ENCODE data around the gene TBC1D7. TPM values are rescaled to one million over a fixed set of nuclear protein-coding genes. Genes with fewer than 3 reads are reported as not detected.

The TBC1D7 gene
- total RNA-seq, 1 donor from 2014 or later = 35.4 TPM

DNA sequence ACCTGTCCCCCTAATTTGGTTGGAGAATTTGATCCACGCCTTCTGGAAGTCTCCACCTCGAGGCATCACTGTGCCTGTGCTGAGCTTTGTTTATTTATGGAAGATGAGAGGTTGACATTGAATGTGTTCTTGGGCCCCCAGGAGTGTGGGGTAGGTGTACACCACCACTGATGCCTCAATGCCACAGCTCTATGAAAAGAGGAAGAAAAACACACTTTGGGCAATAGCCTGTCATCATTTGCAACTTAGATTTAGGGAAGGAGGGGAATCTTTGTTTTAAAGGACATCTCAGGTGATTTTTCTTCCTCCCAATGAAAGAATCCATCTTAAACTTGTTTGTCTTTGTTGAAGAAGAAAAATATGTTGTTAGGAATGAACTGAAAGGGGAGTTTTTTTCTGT lies 42.6 kb downstream of the TBC1D7 start:
- no peak for DNase-seq (ENCODE audit: low read depth, low spot score)
- H3K27me3 Mint-ChIP-seq (ENCODE audit: low read depth) = no peaks in the 10 kb centered on the region
- TF ChIP-seq, protein P1, sequence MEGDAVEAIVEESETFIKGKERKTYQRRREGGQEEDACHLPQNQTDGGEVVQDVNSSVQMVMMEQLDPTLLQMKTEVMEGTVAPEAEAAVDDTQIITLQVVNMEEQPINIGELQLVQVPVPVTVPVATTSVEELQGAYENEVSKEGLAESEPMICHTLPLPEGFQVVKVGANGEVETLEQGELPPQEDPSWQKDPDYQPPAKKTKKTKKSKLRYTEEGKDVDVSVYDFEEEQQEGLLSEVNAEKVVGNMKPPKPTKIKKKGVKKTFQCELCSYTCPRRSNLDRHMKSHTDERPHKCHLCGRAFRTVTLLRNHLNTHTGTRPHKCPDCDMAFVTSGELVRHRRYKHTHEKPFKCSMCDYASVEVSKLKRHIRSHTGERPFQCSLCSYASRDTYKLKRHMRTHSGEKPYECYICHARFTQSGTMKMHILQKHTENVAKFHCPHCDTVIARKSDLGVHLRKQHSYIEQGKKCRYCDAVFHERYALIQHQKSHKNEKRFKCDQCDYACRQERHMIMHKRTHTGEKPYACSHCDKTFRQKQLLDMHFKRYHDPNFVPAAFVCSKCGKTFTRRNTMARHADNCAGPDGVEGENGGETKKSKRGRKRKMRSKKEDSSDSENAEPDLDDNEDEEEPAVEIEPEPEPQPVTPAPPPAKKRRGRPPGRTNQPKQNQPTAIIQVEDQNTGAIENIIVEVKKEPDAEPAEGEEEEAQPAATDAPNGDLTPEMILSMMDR (conservative IDR thresholded peaks at IDR 0.05) = no peak
- no peaks in the 10 kb centered on the region for H3K9me3 Mint-ChIP-seq
- H3K4me3 Mint-ChIP-seq = no peak overlapping the region
- no peak overlapping the region for H3K27ac Mint-ChIP-seq (ENCODE audit: unreplicated experiment)
- H3K4me1 Mint-ChIP-seq = peaks cover 15% of the 10 kb centered on the region
- H3K36me3 Mint-ChIP-seq (ENCODE audit: low read depth) = peaks cover 45% of the 10 kb centered on the region

DNA sequence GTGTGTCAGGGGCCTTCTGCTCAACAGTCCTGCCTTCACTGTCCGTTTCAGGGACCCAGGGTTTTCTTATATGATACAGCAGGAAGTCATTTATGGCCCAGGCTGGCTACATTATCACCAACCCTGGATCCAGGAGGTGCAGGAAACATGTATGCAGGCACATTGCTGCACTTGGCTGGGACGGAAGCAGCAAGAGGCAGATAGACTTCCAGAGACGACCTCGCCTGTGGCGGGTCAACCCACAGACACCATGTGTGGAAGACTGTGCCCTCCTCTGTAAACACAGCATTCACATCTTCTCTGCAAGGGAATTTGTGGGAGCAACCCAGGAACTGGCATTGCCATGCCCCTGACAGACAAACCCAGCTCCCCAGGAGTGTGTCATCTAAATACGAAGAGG lies 43.7 kb downstream of the TBC1D7 start:
- TF ChIP-seq, protein P1 (conservative IDR thresholded peaks at IDR 0.05) = no peak
- H3K4me1 Mint-ChIP-seq = peaks cover 7% of the 10 kb centered on the region
- H3K9me3 Mint-ChIP-seq = no peaks in the 10 kb centered on the region
- H3K27ac Mint-ChIP-seq (ENCODE audit: unreplicated experiment) = no peak overlapping the region
- H3K36me3 Mint-ChIP-seq (ENCODE audit: low read depth) = peaks cover 39% of the 10 kb centered on the region
- H3K27me3 Mint-ChIP-seq (ENCODE audit: low read depth) = no peaks in the 10 kb centered on the region
- no peak overlapping the region for H3K4me3 Mint-ChIP-seq
- DNase-seq (ENCODE audit: low read depth, low spot score) = no peak

DNA sequence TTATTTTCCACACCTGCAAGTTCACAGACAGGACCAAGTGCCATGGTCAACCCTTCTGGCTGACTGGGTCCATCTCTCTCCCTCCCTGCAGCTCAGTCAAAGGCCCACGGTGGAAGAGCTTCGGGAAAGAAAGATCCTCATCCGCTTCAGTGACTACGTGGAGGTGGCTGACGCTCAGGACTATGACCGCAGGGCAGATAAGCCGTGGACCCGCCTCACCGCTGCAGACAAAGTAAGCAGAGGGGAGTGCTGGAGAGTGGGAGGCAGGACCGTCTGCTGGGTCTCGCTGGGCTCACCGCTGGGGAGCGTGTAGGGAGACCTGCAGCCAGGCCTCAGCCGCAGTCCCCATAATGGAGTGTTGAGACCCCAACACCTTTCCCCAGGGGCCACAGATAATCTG lies 45.0 kb downstream of the TBC1D7 start:
- DNase-seq (ENCODE audit: low read depth, low spot score) = no peak
- peaks cover 30% of the 10 kb centered on the region for H3K36me3 Mint-ChIP-seq (ENCODE audit: low read depth)
- no peak overlapping the region for H3K4me3 Mint-ChIP-seq
- no peaks in the 10 kb centered on the region for H3K27me3 Mint-ChIP-seq (ENCODE audit: low read depth)
- H3K9me3 Mint-ChIP-seq = no peaks in the 10 kb centered on the region
- no peak overlapping the region for H3K27ac Mint-ChIP-seq (ENCODE audit: unreplicated experiment)
- TF ChIP-seq, protein P1 (conservative IDR thresholded peaks at IDR 0.05) = no peak
- peaks cover 10% of the 10 kb centered on the region for H3K4me1 Mint-ChIP-seq

DNA sequence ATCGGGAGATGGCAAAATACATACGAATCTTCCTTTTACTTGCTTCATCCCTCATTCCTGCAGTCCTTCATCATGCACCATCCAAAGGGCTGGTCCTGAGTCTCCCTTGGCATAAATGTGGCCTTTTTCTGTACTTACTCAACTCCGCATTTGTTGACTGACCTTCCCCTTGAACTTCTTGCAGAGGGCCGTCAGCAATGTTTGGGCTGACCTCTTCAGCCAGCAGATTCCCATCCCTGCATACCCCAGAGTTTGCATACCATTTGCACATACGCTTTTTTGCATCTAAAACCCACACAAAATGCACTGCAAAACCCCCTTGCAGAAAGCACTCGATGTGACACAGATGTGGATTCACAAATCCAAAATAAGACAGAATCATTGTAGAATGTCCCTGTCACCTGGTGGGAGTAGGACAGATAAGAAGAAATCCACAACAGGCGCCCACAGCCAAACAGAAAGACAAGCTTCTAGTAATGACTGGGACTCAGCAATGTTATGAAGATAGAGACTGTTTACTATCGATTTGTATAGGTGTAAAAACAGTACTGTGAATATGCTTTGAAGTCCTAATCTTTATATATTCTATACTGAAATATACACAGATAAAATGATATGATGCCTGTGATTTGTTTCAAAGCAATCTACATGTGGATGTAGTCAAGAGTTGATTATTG lies 45.8 kb downstream of the TBC1D7 start:
- no peak overlapping the region for H3K27ac Mint-ChIP-seq (ENCODE audit: unreplicated experiment)

DNA sequence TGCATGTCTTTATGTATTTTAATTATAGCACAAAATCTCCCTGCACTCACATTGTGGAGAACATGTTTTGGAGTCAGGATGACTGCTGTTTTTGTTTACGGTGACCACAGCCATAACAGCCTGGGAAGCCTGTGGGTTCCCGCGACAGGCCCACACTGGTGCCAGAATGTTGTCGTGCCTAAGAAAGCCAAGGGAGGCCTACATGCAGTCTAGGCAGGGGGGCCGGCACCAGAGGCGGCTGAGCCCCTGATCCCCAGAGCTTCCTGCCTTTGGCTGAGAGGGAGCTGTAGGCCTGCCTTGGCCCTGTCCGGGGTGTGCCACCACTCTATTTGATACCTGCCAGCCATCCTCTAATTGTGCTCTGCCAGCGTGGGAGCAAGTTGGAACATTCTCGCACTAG lies 46.7 kb downstream of the TBC1D7 start:
- Mint-ChIP-seq H3K36me3 (ENCODE audit: low read depth) (peaks cover 19% of the 10 kb centered on the region), H3K27me3 (ENCODE audit: low read depth) (no peaks in the 10 kb centered on the region), H3K4me1 (peaks cover 10% of the 10 kb centered on the region), H3K9me3 (no peaks in the 10 kb centered on the region), H3K27ac (ENCODE audit: unreplicated experiment) (no peak overlapping the region), H3K4me3 (no peak overlapping the region)
- no peak for DNase-seq (ENCODE audit: low read depth, low spot score)
- TF ChIP-seq, protein P1 (conservative IDR thresholded peaks at IDR 0.05) = no peak

More for the DNA sequence above, 45.8 kb downstream of the TBC1D7 start:
- TF ChIP-seq, protein P1 (conservative IDR thresholded peaks at IDR 0.05) = no peak
- no peak for DNase-seq (ENCODE audit: low read depth, low spot score)
- Mint-ChIP-seq H3K4me1 (peaks cover 10% of the 10 kb centered on the region), H3K27me3 (ENCODE audit: low read depth) (no peaks in the 10 kb centered on the region), H3K36me3 (ENCODE audit: low read depth) (peaks cover 26% of the 10 kb centered on the region), H3K4me3 (no peak overlapping the region), H3K9me3 (no peaks in the 10 kb centered on the region)

Measured in neural crest cell (in vitro differentiated cells).